Measurements from ENCODE around the gene TTLL5.

The TTLL5 gene

DNA sequence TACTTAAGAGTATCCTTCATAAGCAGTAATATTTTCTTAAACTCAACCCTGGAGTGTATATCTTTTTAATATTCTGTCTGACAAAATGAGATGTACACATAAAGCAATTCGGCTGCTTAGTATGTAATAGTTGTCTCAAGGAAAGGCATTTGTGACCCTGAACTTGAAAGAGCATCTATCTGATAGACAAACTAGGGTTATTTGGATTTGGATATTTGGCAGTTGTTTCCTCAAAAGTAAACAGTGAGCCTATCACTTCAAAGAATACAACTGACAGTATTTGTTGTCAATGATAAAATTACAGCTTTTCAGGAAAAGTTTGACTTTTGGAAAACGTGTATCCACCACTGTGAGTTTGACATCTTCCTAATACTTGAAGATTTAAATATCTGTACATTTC lies 197.3 kb downstream of the TTLL5 start:
- H3K4me3 ChIP-seq (ENCODE audit: low read depth, low read length), result no peak overlapping the region
- TF ChIP-seq, protein P1, sequence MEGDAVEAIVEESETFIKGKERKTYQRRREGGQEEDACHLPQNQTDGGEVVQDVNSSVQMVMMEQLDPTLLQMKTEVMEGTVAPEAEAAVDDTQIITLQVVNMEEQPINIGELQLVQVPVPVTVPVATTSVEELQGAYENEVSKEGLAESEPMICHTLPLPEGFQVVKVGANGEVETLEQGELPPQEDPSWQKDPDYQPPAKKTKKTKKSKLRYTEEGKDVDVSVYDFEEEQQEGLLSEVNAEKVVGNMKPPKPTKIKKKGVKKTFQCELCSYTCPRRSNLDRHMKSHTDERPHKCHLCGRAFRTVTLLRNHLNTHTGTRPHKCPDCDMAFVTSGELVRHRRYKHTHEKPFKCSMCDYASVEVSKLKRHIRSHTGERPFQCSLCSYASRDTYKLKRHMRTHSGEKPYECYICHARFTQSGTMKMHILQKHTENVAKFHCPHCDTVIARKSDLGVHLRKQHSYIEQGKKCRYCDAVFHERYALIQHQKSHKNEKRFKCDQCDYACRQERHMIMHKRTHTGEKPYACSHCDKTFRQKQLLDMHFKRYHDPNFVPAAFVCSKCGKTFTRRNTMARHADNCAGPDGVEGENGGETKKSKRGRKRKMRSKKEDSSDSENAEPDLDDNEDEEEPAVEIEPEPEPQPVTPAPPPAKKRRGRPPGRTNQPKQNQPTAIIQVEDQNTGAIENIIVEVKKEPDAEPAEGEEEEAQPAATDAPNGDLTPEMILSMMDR (IDR thresholded peaks at IDR 0.05; ENCODE audit: borderline replicate concordance, insufficient read depth, low read depth, low read length), result no peak

DNA sequence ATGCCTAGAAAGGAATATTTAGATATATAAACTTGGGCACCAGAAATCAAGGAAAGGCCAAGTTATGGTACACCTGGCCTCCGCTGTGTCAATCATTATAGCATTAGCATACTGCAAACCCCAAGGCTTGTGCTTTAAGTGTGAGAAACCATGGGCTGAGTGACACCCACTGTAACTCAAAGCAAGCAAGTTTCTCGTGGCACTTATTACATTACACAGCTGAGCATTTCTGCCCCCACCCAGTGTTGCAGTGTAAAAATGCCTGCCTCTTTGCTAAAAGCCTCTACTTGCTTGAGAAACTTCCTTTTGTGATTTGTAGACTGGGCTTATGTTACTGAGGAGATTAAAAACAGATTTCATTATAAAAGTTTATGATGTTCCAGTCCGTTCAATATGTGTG lies 198.7 kb downstream of the TTLL5 start:
- no peak overlapping the region for H3K4me3 ChIP-seq (ENCODE audit: low read depth, low read length)
- TF ChIP-seq, protein P1 (IDR thresholded peaks at IDR 0.05; ENCODE audit: borderline replicate concordance, insufficient read depth, low read depth, low read length), result no peak

DNA sequence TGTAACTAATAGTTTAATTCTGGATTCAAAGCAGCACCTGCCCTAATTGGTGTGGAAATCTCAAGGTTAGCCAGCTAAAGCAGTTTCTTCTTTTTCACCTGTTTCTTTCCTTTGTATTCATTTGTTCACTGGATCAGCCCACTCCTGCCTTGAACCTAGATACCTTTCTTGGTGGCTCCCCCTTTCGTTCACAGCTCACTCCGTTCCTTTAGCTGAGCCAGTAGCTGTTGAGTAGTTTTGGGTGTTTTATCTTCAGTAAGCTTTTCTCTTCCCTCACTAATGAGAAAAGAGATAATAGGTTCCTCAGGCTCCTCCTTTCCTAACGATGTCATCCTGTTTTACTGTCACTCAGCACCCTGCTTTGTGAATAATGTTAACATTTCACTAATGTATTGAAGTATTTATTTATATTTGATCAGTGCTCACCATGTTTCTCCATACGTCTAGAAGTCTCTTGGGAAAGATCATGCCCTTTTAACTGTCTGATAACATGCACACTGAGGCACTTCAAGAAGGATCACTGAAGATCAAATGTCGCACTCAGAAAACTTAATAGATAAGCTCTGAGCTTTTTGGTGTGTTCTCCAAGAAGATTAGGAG lies 199.6 kb downstream of the TTLL5 start:
- TF ChIP-seq, protein P1 (IDR thresholded peaks at IDR 0.05; ENCODE audit: borderline replicate concordance, insufficient read depth, low read depth, low read length), result no peak
- H3K4me3 ChIP-seq (ENCODE audit: low read depth, low read length), result no peak overlapping the region

DNA sequence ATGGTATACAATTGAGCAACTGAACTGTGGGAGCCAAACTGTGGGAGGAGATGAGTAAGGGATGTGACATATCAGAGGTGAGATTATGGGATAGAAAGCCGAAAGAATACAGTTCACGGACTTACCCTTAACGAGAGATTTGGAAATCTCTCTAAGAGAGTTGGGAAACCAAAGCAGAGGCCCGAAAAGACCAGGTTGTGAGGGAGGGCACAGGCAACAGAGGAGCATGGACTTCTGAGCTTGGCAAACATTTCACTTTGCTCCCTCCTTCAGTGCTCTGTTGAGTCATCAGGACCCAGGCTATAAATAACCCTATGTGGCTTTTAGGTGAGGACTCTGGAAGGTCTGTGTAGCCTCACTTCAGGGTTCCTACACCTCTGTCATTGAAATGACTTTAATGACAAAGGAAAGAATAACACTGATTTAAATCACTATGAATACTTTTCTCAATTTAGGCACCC lies 200.1 kb downstream of the TTLL5 start:
- TF ChIP-seq, protein P1 (IDR thresholded peaks at IDR 0.05; ENCODE audit: borderline replicate concordance, insufficient read depth, low read depth, low read length), result no peak
- H3K4me3 ChIP-seq (ENCODE audit: low read depth, low read length), result no peak overlapping the region

DNA sequence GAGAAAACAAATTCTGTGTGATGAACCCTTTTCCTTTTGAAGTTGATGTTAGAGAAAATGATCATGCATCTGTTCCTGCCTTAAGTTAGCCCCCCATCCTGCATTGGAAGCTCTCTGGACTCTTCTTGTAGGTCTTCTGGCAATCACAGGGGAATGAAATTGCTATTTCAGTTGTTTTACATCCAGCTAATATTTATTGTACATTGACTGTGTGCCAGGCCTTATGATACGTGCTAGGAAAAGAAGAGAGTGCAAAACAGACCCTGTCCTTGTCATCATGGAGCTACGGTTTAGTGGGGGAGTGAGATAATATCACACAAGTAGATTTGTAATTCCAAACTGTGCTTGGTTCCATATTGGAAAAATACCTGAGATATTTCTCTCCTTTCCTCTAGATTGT lies 202.2 kb downstream of the TTLL5 start:
- no peak overlapping the region for H3K4me3 ChIP-seq (ENCODE audit: low read depth, low read length)
- TF ChIP-seq, protein P1 (IDR thresholded peaks at IDR 0.05; ENCODE audit: borderline replicate concordance, insufficient read depth, low read depth, low read length), result no peak

DNA sequence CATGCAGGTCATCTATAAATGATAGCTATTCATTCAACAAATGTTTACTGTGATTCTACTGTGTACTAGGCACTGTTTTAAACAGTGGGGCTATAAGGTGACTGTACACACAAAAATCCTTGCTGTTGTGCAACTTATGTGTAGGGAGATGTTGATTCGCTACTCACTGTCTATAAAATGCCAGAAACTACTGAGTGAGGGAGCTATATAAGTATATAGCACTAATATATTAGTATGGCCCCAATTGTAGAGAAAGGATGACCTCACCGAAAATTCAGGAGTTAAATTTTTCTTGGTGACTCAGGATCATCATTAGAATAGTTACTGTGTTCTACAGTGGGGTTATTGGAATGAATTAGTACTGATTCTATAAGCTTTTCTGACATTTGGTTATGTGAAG lies 203.3 kb downstream of the TTLL5 start:
- TF ChIP-seq, protein P1 (IDR thresholded peaks at IDR 0.05; ENCODE audit: borderline replicate concordance, insufficient read depth, low read depth, low read length), result no peak

DNA sequence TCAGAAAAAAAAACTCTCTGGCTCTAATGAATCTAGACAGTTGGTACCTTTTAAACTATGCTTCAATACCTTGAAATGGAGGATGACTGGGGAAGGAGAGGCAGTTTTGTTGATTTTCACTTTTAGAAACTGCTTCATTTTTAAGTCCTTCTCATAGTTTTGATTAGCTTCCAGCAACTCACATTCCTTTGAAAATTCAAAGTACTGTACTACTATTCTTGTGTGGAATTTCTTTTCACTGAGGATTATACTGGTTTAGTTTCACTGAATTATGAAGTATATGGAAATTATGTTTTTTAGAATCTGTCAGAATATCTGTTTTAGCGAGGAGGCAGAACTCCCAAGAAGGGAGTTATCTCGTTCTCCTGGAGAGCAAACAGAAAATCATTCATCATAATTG lies 204.5 kb downstream of the TTLL5 start:
- H3K4me3 ChIP-seq (ENCODE audit: low read depth, low read length), result no peak overlapping the region
- TF ChIP-seq, protein P1 (IDR thresholded peaks at IDR 0.05; ENCODE audit: borderline replicate concordance, insufficient read depth, low read depth, low read length), result no peak

More for the DNA sequence above, 203.3 kb downstream of the TTLL5 start:
- H3K4me3 ChIP-seq (ENCODE audit: low read depth, low read length), result no peak overlapping the region

Data from GM12875 (cell line).